ENCODE data around the gene NKAIN1.

GRCh38 chr1:31231802-31232201, 7.9 kb downstream of the NKAIN1 start:
- no peak for TF ChIP-seq CTCF (IDR thresholded peaks at IDR 0.05)
- TF ChIP-seq POLR2A (IDR thresholded peaks at IDR 0.05) = no peak
